ENCODE data around the gene FEN1. TPM values are rescaled to one million over a fixed set of nuclear protein-coding genes. Genes with fewer than 3 reads are reported as not detected.

FEN1 gene
- polyA plus RNA-seq, 3 donors: 3.5 to 6.4 (median 4.3) TPM

DNA sequence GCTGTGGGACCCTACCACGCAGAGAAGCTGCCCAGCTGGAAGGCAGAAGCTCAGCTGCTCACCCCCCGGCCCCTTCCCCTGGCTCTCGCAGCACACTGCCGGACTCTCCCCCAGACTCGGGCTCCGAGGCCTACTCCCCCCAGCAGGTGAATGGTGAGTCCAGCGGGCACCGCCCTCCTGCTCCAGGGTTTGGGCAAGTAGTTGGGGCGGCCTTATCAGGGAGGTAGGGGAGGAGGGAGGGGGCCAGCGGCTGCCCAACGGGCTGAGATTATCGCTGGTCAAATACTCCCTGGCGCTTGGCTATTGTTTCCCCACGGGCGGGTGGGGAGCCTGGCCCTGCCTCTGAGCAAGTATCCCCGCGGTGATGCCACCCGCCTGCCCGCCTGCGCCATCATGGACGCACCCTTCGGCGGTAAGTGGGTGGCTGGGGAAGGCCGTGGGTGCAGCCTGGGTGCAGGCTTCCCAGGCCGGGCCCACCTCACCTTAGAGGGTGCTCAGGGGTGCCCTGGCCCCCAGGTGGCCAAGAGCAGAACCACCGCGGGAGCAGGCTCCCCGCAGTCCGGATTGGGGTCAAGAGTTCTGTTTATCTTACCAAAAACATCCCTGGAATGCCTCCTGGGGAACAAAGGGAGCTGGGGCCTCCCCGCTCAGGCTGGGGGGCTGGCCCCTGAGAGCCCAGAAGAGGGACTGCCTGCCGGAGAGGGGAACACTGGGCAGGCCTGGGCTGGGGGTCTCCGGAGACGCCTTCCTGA, 23.4 kb upstream of the FEN1 start:
- no peaks in the 10 kb centered on the region for H3K27me3 ChIP-seq (ENCODE audit: control insufficient read depth in 2 of 2, insufficient read depth in 2 of 2, low read length in 2 of 2)
- TF ChIP-seq, protein P1, sequence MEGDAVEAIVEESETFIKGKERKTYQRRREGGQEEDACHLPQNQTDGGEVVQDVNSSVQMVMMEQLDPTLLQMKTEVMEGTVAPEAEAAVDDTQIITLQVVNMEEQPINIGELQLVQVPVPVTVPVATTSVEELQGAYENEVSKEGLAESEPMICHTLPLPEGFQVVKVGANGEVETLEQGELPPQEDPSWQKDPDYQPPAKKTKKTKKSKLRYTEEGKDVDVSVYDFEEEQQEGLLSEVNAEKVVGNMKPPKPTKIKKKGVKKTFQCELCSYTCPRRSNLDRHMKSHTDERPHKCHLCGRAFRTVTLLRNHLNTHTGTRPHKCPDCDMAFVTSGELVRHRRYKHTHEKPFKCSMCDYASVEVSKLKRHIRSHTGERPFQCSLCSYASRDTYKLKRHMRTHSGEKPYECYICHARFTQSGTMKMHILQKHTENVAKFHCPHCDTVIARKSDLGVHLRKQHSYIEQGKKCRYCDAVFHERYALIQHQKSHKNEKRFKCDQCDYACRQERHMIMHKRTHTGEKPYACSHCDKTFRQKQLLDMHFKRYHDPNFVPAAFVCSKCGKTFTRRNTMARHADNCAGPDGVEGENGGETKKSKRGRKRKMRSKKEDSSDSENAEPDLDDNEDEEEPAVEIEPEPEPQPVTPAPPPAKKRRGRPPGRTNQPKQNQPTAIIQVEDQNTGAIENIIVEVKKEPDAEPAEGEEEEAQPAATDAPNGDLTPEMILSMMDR (IDR thresholded peaks at IDR 0.05): no peak
- no peaks in the 10 kb centered on the region for H3K36me3 ChIP-seq (replicated peaks in 1 of 2; ENCODE audit: control insufficient read depth in 1 of 2, insufficient read depth in 2 of 2, low read length in 2 of 2)
- H3K79me2 ChIP-seq (ENCODE audit: insufficient read depth, low read length): no peaks in the 10 kb centered on the region
- H3K4me2 ChIP-seq (replicated peaks; ENCODE audit: extremely low read depth, low read length, poor library complexity, severe bottlenecking): no peak overlapping the region
- H3K4me3 ChIP-seq (replicated peaks in 1 of 3; ENCODE audit: low read depth in 2 of 3, low read length in 3 of 3): no peak overlapping the region
- intact Hi-C loops (cut with micrococcal nuclease): no loop called here
- no peak overlapping the region for H3K27ac Mint-ChIP-seq
- DNase-seq: no peak
- no peak overlapping the region for H3K4me3 Mint-ChIP-seq
- no peak overlapping the region for H2AFZ ChIP-seq (ENCODE audit: insufficient read depth, low read depth, low read length, poor library complexity, severe bottlenecking)
- no peak overlapping the region for H3K27ac ChIP-seq (ENCODE audit: low read depth in 1 of 2, low read length in 2 of 2)
- H3K4me1 ChIP-seq (ENCODE audit: control insufficient read depth in 1 of 2, insufficient read depth in 2 of 2, low read length in 2 of 2): peaks cover 14% of the 10 kb centered on the region in 2 donors
- H3K9me3 Mint-ChIP-seq: no peaks in the 10 kb centered on the region
- H4K20me1 ChIP-seq (ENCODE audit: insufficient read depth, low read length): no peaks in the 10 kb centered on the region
- H3K9me3 ChIP-seq (replicated peaks in 1 of 2; ENCODE audit: control insufficient read depth in 1 of 2, insufficient read depth in 1 of 2, low read length in 2 of 2): no peaks in the 10 kb centered on the region
- H3K27me3 Mint-ChIP-seq (ENCODE audit: low read depth in 3 of 3): peaks cover 0 to 4% (median 2%) of the 10 kb centered on the region in 3 donors
- 96% methylated on average over 20 of the region's 33 CpGs for WGBS (ENCODE audit: insufficient coverage)
- H3K36me3 Mint-ChIP-seq: no peaks in the 10 kb centered on the region
- H3K9ac ChIP-seq (ENCODE audit: insufficient read depth, low read length, poor library complexity, severe bottlenecking): no peak overlapping the region
- H3K4me1 Mint-ChIP-seq: peaks cover 16% of the 10 kb centered on the region

DNA sequence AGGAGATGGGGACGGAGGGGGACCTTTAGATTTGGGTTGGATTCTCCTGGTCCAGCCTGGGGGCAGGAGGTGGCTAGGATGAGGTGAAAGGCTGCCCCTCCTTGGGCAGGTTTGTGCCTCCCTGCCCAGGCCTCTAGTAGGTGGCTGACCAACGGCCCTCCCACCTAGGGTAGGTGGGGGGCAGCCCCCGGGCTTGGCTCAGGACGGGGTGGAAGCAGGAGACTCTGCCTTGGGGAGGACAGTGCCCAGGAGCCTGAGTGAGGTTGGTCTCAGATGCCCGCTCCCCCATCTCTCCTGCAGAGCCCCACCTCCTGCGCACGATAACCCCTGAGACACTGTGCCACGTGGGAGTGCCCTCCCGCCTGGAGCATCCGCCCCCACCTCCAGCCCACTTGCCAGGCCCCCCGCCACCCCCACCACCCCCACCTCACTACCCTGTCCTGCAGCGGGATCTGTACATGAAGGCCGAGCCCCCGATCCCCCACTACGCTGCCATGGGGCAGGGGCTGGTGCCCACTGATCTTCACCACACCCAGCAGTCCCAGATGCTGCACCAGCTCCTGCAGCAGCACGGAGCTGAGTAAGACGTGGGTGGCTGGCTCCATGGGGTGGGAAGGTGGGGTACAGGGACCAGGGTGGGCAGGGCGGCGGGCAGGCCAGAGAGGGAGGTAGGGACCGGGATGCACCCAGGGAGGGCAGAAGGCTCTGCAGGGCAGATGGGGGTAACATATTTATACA, 22.6 kb upstream of the FEN1 start:
- H3K4me1 ChIP-seq (ENCODE audit: control insufficient read depth in 1 of 2, insufficient read depth in 2 of 2, low read length in 2 of 2): peaks cover 14% of the 10 kb centered on the region in 2 donors
- no peaks in the 10 kb centered on the region for H3K79me2 ChIP-seq (ENCODE audit: insufficient read depth, low read length)
- Mint-ChIP-seq H3K4me1 (peaks cover 16% of the 10 kb centered on the region), H3K4me3 (no peak overlapping the region), H3K27ac (no peak overlapping the region), H3K9me3 (no peaks in the 10 kb centered on the region), H3K36me3 (no peaks in the 10 kb centered on the region), H3K27me3 (ENCODE audit: low read depth in 3 of 3) (peaks cover 0 to 4% (median 2%) of the 10 kb centered on the region in 3 donors)
- no peaks in the 10 kb centered on the region for H3K27me3 ChIP-seq (ENCODE audit: control insufficient read depth in 2 of 2, insufficient read depth in 2 of 2, low read length in 2 of 2)
- H3K9me3 ChIP-seq (replicated peaks in 1 of 2; ENCODE audit: control insufficient read depth in 1 of 2, insufficient read depth in 1 of 2, low read length in 2 of 2): no peaks in the 10 kb centered on the region
- H3K27ac ChIP-seq (ENCODE audit: low read depth in 1 of 2, low read length in 2 of 2): no peak overlapping the region
- TF ChIP-seq, protein P1 (IDR thresholded peaks at IDR 0.05): no peak
- no peaks in the 10 kb centered on the region for H4K20me1 ChIP-seq (ENCODE audit: insufficient read depth, low read length)
- H3K9ac ChIP-seq (ENCODE audit: insufficient read depth, low read length, poor library complexity, severe bottlenecking): no peak overlapping the region
- H2AFZ ChIP-seq (ENCODE audit: insufficient read depth, low read depth, low read length, poor library complexity, severe bottlenecking): no peak overlapping the region
- intact Hi-C loops (cut with micrococcal nuclease): no loop called here
- no peak overlapping the region for H3K4me2 ChIP-seq (replicated peaks; ENCODE audit: extremely low read depth, low read length, poor library complexity, severe bottlenecking)
- WGBS (ENCODE audit: insufficient coverage): 100% methylated on average over 3 of the region's 20 CpGs
- H3K36me3 ChIP-seq (replicated peaks in 1 of 2; ENCODE audit: control insufficient read depth in 1 of 2, insufficient read depth in 2 of 2, low read length in 2 of 2): no peaks in the 10 kb centered on the region
- H3K4me3 ChIP-seq (replicated peaks in 1 of 3; ENCODE audit: low read depth in 2 of 3, low read length in 3 of 3): no peak overlapping the region
- no peak for DNase-seq

Data from CD14-positive monocyte (primary cell).